Spleen (tissue), 13 donors: Measurements from ENCODE around the gene KLHL9. TPM values are rescaled to one million over a fixed set of nuclear protein-coding genes. Genes with fewer than 3 reads are reported as not detected.
"Not testable (repeated sequence)": the region's sequence is repeated elsewhere in the genome, so short reads cannot be mapped to it uniquely, and the experiment has no call there.

ENCODE experiments used
- DNase-seq: peaks from one replicate; pipeline ENCODE4 v3.0.0-alpha.2; 2020
- H3K27ac ChIP-seq, 8 donors: fragments of 200-600 bp; sonication (generic) in 7 of 8; 1 replicate in 4 of 8; 2 replicates in 4 of 8; pipeline versions ENCODE4 v1.5.0 to v1.8.0; 2016 to 2021; ENCODE audit warnings: inconsistent platforms in 4 of 8, mild to moderate bottlenecking in 4 of 8, moderate library complexity in 1 of 8
- H3K27me3 ChIP-seq, 7 donors: fragments of 200-600 bp; sonication (generic) in 6 of 7; replicated peaks in 1 of 7; 1 replicate in 4 of 7; 2 replicates in 3 of 7; pipeline versions ENCODE4 v1.5.0 to v1.8.0; 2016 to 2021; ENCODE audit warnings: inconsistent platforms in 3 of 7, mild to moderate bottlenecking in 1 of 7
- H3K36me3 ChIP-seq, 6 donors: fragments of 200-600 bp; sonication (generic) in 5 of 6; 1 replicate in 4 of 6; 2 replicates in 2 of 6; pipeline versions ENCODE4 v1.5.0 to v1.8.0; 2016 to 2021; ENCODE audit warnings: inconsistent platforms in 2 of 6
- H3K4me1 ChIP-seq, 6 donors: fragments of 200-600 bp; sonication (generic) in 5 of 6; 1 replicate in 3 of 6; 2 replicates in 3 of 6; pipeline versions ENCODE4 v1.5.0 to v1.8.0; 2016 to 2021; ENCODE audit warnings: inconsistent platforms in 3 of 6
- H3K4me3 ChIP-seq, 8 donors: fragments of 200-600 bp; sonication (generic) in 7 of 8; 1 replicate in 4 of 8; 2 replicates in 4 of 8; pipeline versions ENCODE4 v1.5.0 to v1.8.0; 2016 to 2021; ENCODE audit warnings: inconsistent platforms in 4 of 8, mild to moderate bottlenecking in 4 of 8, moderate library complexity in 2 of 8
- H3K9me3 ChIP-seq, 8 donors: fragments of 200-600 bp; sonication (generic) in 7 of 8; 1 replicate in 4 of 8; 2 replicates in 4 of 8; pipeline versions ENCODE4 v1.5.0 to v1.8.0; 2016 to 2021; ENCODE audit warnings: inconsistent platforms in 4 of 8
- POLR2A ChIP-seq, 3 donors: fragments of 450-650 bp; IDR thresholded peaks; one replicate each; pipeline ENCODE4 v1.5.1; 2017; ENCODE audit warnings: antibody characterized with exemption in 3 of 3, mild to moderate bottlenecking in 1 of 3
- POLR2AphosphoS5 ChIP-seq, 3 donors: sonication (generic); formaldehyde crosslinking; IDR thresholded peaks; one replicate each; pipeline ENCODE4 v1.5.1; 2017; ENCODE audit warnings: antibody characterized with exemption in 3 of 3
- WGBS, 5 donors: extraction: QIAGEN DNeasy Blood & Tissue Kit in 3 of 5; methylation state at CpG; one replicate each; pipeline versions ENCODE4 v1.1.5 to v1.1.7; 2013 to 2018; 5-methylcytosine and 5-hydroxymethylcytosine counted together
- intact Hi-C: fragments of 100-400 bp; cut with DNase I; formaldehyde crosslinking; loops from one replicate; pipeline ENCODE4 v1.15.0; 2023; ENCODE audit warnings: low total_unique reads
- long read RNA-seq, 2 donors: transcript quantifications; one replicate each; lab custom pipeline, GENCODE V29; 2026
- polyA plus RNA-seq, 3 donors: library from polyadenylated mRNA; stranded (reverse); fragments of 200-250 nt; gene quantifications; one replicate each; pipeline ENCODE4 v1.2.1, GENCODE V29; 2013
- total RNA-seq, 7 donors: library from RNA; depleted of rRNA in 3 of 7; stranded (reverse); fragments of >200 nt in 3 of 7; fragmentation: NEBNext Ultra II Directional in 4 of 7; extraction: Animal tissue kit (Norgen Biotek cat#: 25700) in 4 of 7; gene quantifications; one replicate each; pipeline versions ENCODE4 v1.1.0 to v1.2.1, GENCODE V29; 2016 to 2021
- TF ChIP-seq, protein P1 (sequence below), 11 experiments: fragments of 200-600 bp in 7 of 11; fragments of 450-650 bp in 4 of 11; sonication (generic) in 4 of 11; IDR thresholded peaks in 8 of 11; conservative IDR thresholded peaks in 3 of 11; 1 replicate in 7 of 11; 2 replicates in 4 of 11; pipeline versions ENCODE4 v1.4.0 to v1.8.0; 2016 to 2021; ENCODE audit warnings: antibody characterized with exemption in 11 of 11, inconsistent platforms in 4 of 11, mild to moderate bottlenecking in 1 of 11
- donor health status: healthy with polysubstance abuse.
- donor health status: DM: no; HTN: no; CAD: no; lungs with moderate emphysema.
- donor health status: DM: no; HTN: no; CAD: no.
- donor health status: Bipolar disorder and iron deficiency.
- donor health status: healthy.
- donor health status: DM: no; HTN: no; CAD: no.
- donor health status: DM: yes; HTN: yes; CAD: no.

KLHL9 gene
- total RNA-seq, result 10 to 100 TPM; 21.5 to 32.7 (median 27.8) TPM
- polyA plus RNA-seq, result 10 to 100 TPM in 1 of 3 donors, 1 to 10 TPM in 2; 7.7 to 11.4 (median 8.3) TPM
- long read RNA-seq, donor 1, full-length matches to known transcripts, result 35 of 35 reads
- long read RNA-seq, donor 1, partial matches to known transcripts, result 0 of 35 reads
- long read RNA-seq, donor 1, other reads (novel, unspliced or antisense), result 0 of 35 reads
- long read RNA-seq, donor 2, full-length matches to known transcripts, result 27 of 27 reads
- long read RNA-seq, donor 2, partial matches to known transcripts, result 0 of 27 reads
- long read RNA-seq, donor 2, other reads (novel, unspliced or antisense), result 0 of 27 reads

- intact Hi-C loops, result no loop called here
- peaks cover 33 to 56% (median 52%) of the 10 kb centered on the region in 6 donors for H3K4me1 ChIP-seq
- H3K27ac ChIP-seq, result peak within 1 kb of the TSS; percentile 86 to 98 (median 95)
Measured at GRCh38 chr9:21334701-21335632, at the start of gene KLHL9. TSS of gene KLHL9 (minus strand) at chr9:21335404. CDS start at chr9:21334859, 545 bp downstream.

GRCh38 chr9:21383627-21384026, 48.4 kb upstream of the KLHL9 start:
- no peak for TF ChIP-seq POLR2AphosphoS5 (IDR thresholded peaks at IDR 0.05)
- TF ChIP-seq POLR2A (IDR thresholded peaks at IDR 0.05), result no peak
- intact Hi-C loops, result no loop called here
- DNase-seq, result no peak
- Histone ChIP-seq H3K36me3 (no peaks in the 10 kb centered on the region), H3K4me3 (no peak overlapping the region), H3K4me1 (peaks cover 0 to 35% (median 26%) of the 10 kb centered on the region in 6 donors), H3K27me3 (peaks cover 0 to 28% (median 2%) of the 10 kb centered on the region in 7 donors), H3K27ac (no peak overlapping the region), H3K9me3 (no peaks in the 10 kb centered on the region)
- 59 to 67% (median 64%) methylated on average over 4 of the region's 4 CpGs for WGBS, 5 donors

More at GRCh38 chr9:21334701-21335632, at the start of gene KLHL9:
- DNase-seq, result peak; percentile 95
- Histone ChIP-seq H3K27me3 (no peaks in the 10 kb centered on the region), H3K4me3 (peak within 1 kb of the TSS; percentile 57 to 87 (median 62)), H3K36me3 (peaks cover 0 to 23% (median 0%) of the 10 kb centered on the region in 6 donors), H3K9me3 (no peaks in the 10 kb centered on the region)
- WGBS, 5 donors, result 0 to 1% (median 0%) methylated on average over 46 to 55 of the region's 55 CpGs
- TF ChIP-seq, protein P1, sequence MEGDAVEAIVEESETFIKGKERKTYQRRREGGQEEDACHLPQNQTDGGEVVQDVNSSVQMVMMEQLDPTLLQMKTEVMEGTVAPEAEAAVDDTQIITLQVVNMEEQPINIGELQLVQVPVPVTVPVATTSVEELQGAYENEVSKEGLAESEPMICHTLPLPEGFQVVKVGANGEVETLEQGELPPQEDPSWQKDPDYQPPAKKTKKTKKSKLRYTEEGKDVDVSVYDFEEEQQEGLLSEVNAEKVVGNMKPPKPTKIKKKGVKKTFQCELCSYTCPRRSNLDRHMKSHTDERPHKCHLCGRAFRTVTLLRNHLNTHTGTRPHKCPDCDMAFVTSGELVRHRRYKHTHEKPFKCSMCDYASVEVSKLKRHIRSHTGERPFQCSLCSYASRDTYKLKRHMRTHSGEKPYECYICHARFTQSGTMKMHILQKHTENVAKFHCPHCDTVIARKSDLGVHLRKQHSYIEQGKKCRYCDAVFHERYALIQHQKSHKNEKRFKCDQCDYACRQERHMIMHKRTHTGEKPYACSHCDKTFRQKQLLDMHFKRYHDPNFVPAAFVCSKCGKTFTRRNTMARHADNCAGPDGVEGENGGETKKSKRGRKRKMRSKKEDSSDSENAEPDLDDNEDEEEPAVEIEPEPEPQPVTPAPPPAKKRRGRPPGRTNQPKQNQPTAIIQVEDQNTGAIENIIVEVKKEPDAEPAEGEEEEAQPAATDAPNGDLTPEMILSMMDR (IDR thresholded peaks at IDR 0.05 in 8 of 11, conservative IDR thresholded peaks at IDR 0.05 in 3 of 11), result no peak
- TF ChIP-seq POLR2AphosphoS5 (IDR thresholded peaks at IDR 0.05), result peak; percentile 89 to 92 (median 91)

GRCh38 chr9:21381448-21382339, 46.5 kb upstream of the KLHL9 start:
- Histone ChIP-seq H3K9me3 (no peaks in the 10 kb centered on the region), H3K4me3 (peak overlapping the region in 2 of 8 donors; percentile 4 to 32), H3K4me1 (peaks cover 0 to 35% (median 26%) of the 10 kb centered on the region in 6 donors), H3K27me3 (peaks cover 0 to 20% (median 0%) of the 10 kb centered on the region in 7 donors), H3K27ac (peak overlapping the region in 1 of 8 donors; percentile 13), H3K36me3 (no peaks in the 10 kb centered on the region)
- TF ChIP-seq, protein P1 (IDR thresholded peaks at IDR 0.05 in 8 of 11, conservative IDR thresholded peaks at IDR 0.05 in 3 of 11), result no peak
- TF ChIP-seq POLR2A (IDR thresholded peaks at IDR 0.05), result no peak
- TF ChIP-seq POLR2AphosphoS5 (IDR thresholded peaks at IDR 0.05), result no peak
- intact Hi-C loops, result no loop called here
- DNase-seq, result no peak
- WGBS, 5 donors, result 51 to 59% (median 56%) methylated on average over 5 of the region's 5 CpGs

DNA sequence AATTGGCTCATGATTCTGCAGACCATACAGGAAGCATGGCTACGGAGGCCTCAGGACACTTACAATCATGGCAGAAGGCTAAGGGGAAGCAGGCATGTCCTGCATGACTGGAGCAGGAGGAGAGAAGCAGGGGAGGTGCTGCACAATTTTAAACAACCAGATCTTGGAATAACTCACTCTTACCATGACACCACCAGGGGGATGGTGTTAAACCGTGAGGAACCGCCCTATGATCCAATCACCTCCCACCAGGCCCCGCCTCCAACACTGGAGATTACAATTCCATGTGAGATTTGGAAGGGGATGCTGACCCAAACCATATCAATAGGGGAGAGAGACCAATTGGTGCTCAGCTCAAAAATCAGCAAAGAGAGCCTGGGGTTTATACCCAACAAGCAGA, 36.3 kb upstream of the KLHL9 start:
- DNase-seq, intact Hi-C loops, H3K9me3 ChIP-seq, H3K27ac ChIP-seq, H3K4me3 ChIP-seq, H3K36me3 ChIP-seq, H3K4me1 ChIP-seq: not testable (repeated sequence)
- WGBS, 5 donors, result 77 to 92% (median 81%) methylated on average over 4 of the region's 4 CpGs
- peaks cover 0 to 11% (median 0%) of the 10 kb centered on the region in 7 donors for H3K27me3 ChIP-seq
